Right lung (tissue), 5 donors: ENCODE measurements around the gene CAV3. TPM values are rescaled to one million over a fixed set of nuclear protein-coding genes. Genes with fewer than 3 reads are reported as not detected.

ENCODE experiments used
- DNase-seq, 2 donors: peaks; one replicate each; pipeline ENCODE4 v3.0.0-alpha.2; 2013
- polyA plus RNA-seq, 5 donors: library from polyadenylated mRNA; unstranded; fragments of 120-200 nt; gene quantifications; one replicate each; pipeline versions ENCODE4 v1.2.1 to v1.2.3, GENCODE V29; 2013; ENCODE audit warnings: inconsistent platforms in 1 of 5, low replicate concordance in 1 of 5; ENCODE audit not compliant: insufficient read length in 5 of 5, insufficient read depth in 1 of 5

CAV3 gene
- polyA plus RNA-seq, 5 donors, result 0.58 to 12.1 (median 0.80) TPM

GRCh38 chr3:8760091-8760490 lies 26.5 kb downstream of the CAV3 start:
- no peak for DNase-seq

- no peak for DNase-seq
These were observed 26.9 kb downstream of the CAV3 start for GRCh38 chr3:8760506-8760905.

GRCh38 chr3:8761866-8762265 lies 28.3 kb downstream of the CAV3 start:
- DNase-seq, result no peak

GRCh38 chr3:8762607-8763377 lies 29.2 kb downstream of the CAV3 start:
- no peak for DNase-seq

- DNase-seq, result no peak
These were observed 30.9 kb downstream of the CAV3 start for GRCh38 chr3:8764528-8764927.

GRCh38 chr3:8765528-8765927 lies 31.9 kb downstream of the CAV3 start:
- DNase-seq, result no peak

- no peak for DNase-seq
These were observed 32.5 kb downstream of the CAV3 start for GRCh38 chr3:8766148-8766547.

- DNase-seq, result no peak
These were observed 33.7 kb downstream of the CAV3 start for GRCh38 chr3:8767256-8767666.

GRCh38 chr3:8767667-8768363 lies 34.2 kb downstream of the CAV3 start:
- DNase-seq, result peak; percentile 38 to 44

GRCh38 chr3:8768364-8769087 lies 34.9 kb downstream of the CAV3 start:
- peak in 1 of 2 donors; percentile 12 for DNase-seq

- peak; percentile 54 to 65 for DNase-seq
These were observed 35.7 kb downstream of the CAV3 start, which contains the start of gene OXTR for GRCh38 chr3:8769088-8769822. Gene OXTR (minus strand): TSS chr3:8769613. CDS start chr3:8768187, 1,426 bp downstream.

- no peak for DNase-seq
These were observed 40.4 kb downstream of the CAV3 start for GRCh38 chr3:8773941-8774542.

- DNase-seq, result no peak
These were observed 41.6 kb downstream of the CAV3 start for GRCh38 chr3:8775181-8775580.

GRCh38 chr3:8775602-8776001 lies 42.0 kb downstream of the CAV3 start:
- DNase-seq, result no peak

GRCh38 chr3:8776406-8776805 lies 42.8 kb downstream of the CAV3 start:
- DNase-seq, result no peak

- no peak for DNase-seq
These were observed 43.8 kb downstream of the CAV3 start for GRCh38 chr3:8777201-8777977.

- DNase-seq, result no peak
These were observed 44.3 kb downstream of the CAV3 start for GRCh38 chr3:8777978-8778267.

GRCh38 chr3:8778475-8778874 lies 44.9 kb downstream of the CAV3 start:
- no peak for DNase-seq

- DNase-seq, result no peak
These were observed 46.7 kb downstream of the CAV3 start for GRCh38 chr3:8780279-8780678.

GRCh38 chr3:8784676-8785435 lies 51.3 kb downstream of the CAV3 start:
- no peak for DNase-seq
